ENCODE results near the gene PRSS22. TPM values are rescaled to one million over a fixed set of nuclear protein-coding genes. Genes with fewer than 3 reads are reported as not detected.

PRSS22 gene
- total RNA-seq, 2 experiments from 2014 or later, result not detected

GRCh38 chr16:2867987-2868789 lies 10.2 kb upstream of the PRSS22 start:
- POLR2A ChIA-PET, result no interaction called here
- H3K27me3 Mint-ChIP-seq, result peaks cover 6% of the 10 kb centered on the region
- DNase-seq, result peak; percentile 93
- peak overlapping the region; percentile 76 for H3K4me3 Mint-ChIP-seq
- peaks cover 23% of the 10 kb centered on the region for H3K4me1 Mint-ChIP-seq
- CTCF ChIA-PET, result interaction anchor here (0.6 to 1.8 kb wide), 37 partner anchors 10 to 1654 kb away, joined by 3 to 18 read pairs (median 4); partner anchors contain the start of genes AMDHD2, CLDN6, FLYWCH1 and FLYWCH2
- peak overlapping the region; percentile 74 for H3K27ac Mint-ChIP-seq
- no peaks in the 10 kb centered on the region for H3K9me3 Mint-ChIP-seq
- no peaks in the 10 kb centered on the region for H3K36me3 Mint-ChIP-seq (ENCODE audit: low read depth)

DNA sequence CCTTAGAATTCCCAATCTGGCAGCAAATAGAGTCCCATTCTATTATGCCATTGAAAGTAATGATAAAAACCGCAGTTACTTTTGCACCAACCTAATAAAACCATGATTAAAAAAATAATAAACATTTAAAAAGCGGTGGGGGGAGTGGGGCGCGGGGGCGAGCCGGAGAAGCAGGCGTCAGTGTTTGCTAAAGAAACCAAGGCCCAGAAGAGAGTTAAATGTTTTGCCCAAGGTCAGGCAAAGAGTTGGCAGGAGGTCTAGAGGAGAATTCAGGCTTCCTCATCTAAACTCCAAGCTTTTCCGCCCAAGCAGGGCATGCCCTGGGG lies 9.7 kb upstream of the PRSS22 start:
- H3K36me3 Mint-ChIP-seq (ENCODE audit: low read depth), result no peaks in the 10 kb centered on the region
- peak overlapping the region; percentile 76 for H3K4me3 Mint-ChIP-seq
- H3K4me1 Mint-ChIP-seq, result peaks cover 23% of the 10 kb centered on the region
- no peak for DNase-seq
- H3K27me3 Mint-ChIP-seq, result peaks cover 6% of the 10 kb centered on the region
- POLR2A ChIA-PET, result no interaction called here
- peak overlapping the region; percentile 74 for H3K27ac Mint-ChIP-seq
- CTCF ChIA-PET, result interaction anchor here (0.6 to 1.8 kb wide), 29 partner anchors 11 to 1654 kb away, joined by 3 to 18 read pairs (median 4); partner anchors contain the start of genes AMDHD2, CLDN6, FLYWCH1 and FLYWCH2
- no peaks in the 10 kb centered on the region for H3K9me3 Mint-ChIP-seq

DNA sequence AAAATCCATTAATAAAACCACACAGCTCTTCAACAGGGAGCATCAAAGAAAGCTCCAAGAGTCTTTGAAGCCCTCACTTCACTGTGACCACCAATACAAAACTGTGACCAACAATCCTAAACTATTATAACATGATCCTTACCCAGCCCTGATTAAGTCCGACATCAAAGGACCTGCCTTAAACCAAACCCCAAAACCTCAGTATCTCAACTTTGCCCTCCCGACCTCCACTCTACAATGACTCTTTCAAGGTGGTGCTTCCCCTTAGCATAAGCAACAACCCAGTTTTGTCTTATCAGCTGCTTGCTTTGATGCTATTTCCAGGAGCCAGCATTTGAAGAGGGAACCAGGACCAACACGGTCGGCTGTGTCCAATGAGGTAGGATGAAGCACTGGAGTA lies 8.5 kb upstream of the PRSS22 start:
- peaks cover 6% of the 10 kb centered on the region for H3K27me3 Mint-ChIP-seq
- H3K4me3 Mint-ChIP-seq, result no peak overlapping the region
- H3K36me3 Mint-ChIP-seq (ENCODE audit: low read depth), result no peaks in the 10 kb centered on the region
- no peak for DNase-seq
- H3K27ac Mint-ChIP-seq, result peak overlapping the region; percentile 20
- CTCF ChIA-PET, result interaction anchor here (0.9 to 2.3 kb wide), 3 partner anchors 10 to 27 kb away, joined by 3 to 12 read pairs (median 4); no protein-coding TSS in a partner anchor
- POLR2A ChIA-PET, result interaction anchor here (0.7 kb wide), 1 partner anchor 82 kb away, joined by 3 read pairs; no protein-coding TSS in a partner anchor
- H3K9me3 Mint-ChIP-seq, result peaks cover 1% of the 10 kb centered on the region
- H3K4me1 Mint-ChIP-seq, result peaks cover 23% of the 10 kb centered on the region

DNA sequence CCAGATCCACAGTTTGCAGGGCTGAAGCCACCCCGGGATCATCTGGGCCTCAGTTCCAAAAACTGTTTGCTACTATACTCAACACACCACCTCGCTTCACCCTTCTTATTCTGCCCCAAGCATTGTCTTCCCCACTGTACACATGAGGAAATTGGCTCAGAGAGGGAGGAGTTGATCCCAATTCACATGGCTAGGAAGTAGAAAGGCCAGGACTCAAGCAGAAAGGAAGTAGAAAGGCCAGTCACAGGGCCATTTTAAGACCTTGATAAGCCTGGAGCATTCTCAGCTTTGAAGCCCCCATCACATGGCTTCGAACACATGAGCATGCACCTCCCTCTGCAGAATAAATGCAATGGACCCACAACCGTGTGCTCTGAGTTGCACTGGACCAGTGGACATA lies 7.7 kb upstream of the PRSS22 start:
- peaks cover 23% of the 10 kb centered on the region for H3K4me1 Mint-ChIP-seq
- H3K36me3 Mint-ChIP-seq (ENCODE audit: low read depth), result no peaks in the 10 kb centered on the region
- ChIA-PET POLR2A (no interaction called here), CTCF (interaction anchor here (1.2 to 2.3 kb wide), 2 partner anchors 9 to 27 kb away, joined by 3 to 12 read pairs; no protein-coding TSS in a partner anchor)
- H3K27me3 Mint-ChIP-seq, result peaks cover 9% of the 10 kb centered on the region
- no peak overlapping the region for H3K4me3 Mint-ChIP-seq
- H3K27ac Mint-ChIP-seq, result no peak overlapping the region
- H3K9me3 Mint-ChIP-seq, result peaks cover 6% of the 10 kb centered on the region
- no peak for DNase-seq

DNA sequence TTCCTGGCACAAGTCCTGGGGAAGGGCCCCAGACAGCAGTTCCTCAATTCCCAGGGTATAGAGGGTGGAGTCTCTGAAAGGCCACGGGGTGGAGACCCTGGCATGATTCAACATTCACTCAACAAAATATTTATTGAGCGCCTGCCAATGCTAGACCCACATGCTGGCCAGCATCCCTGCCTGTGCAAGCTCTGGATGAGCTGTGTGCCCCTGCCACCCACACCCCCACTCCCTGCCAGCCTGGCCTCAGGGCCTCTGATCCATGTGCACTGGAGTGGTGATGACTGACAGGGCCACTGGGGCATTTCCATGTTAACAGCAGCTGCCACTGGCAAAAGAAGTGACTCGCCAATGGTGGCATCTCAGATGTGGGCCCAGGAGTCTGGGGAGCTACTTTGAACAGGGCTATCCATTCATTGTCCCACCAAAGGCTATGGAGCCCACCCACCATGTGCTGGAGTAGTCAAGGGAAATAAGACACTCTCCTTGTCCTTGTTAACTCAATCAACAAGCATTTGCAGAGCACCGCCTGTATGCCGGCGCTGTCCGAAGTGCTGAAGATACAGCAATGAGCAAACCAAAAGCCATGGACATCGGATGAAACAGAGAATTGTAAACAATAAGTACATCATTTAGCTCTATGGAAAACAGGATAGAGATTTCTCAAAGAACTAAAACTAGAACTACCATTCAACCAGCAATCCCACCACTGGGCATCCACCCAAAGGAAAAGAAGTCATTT lies 3.0 kb upstream of the PRSS22 start:
- ChIA-PET POLR2A (no interaction called here), CTCF (no interaction called here)
- H3K4me1 Mint-ChIP-seq, result peaks cover 7% of the 10 kb centered on the region
- DNase-seq, result no peak
- no peak overlapping the region for H3K27ac Mint-ChIP-seq
- peaks cover 6% of the 10 kb centered on the region for H3K9me3 Mint-ChIP-seq
- no peak overlapping the region for H3K4me3 Mint-ChIP-seq
- peaks cover 18% of the 10 kb centered on the region for H3K27me3 Mint-ChIP-seq
- H3K36me3 Mint-ChIP-seq (ENCODE audit: low read depth), result no peaks in the 10 kb centered on the region

DNA sequence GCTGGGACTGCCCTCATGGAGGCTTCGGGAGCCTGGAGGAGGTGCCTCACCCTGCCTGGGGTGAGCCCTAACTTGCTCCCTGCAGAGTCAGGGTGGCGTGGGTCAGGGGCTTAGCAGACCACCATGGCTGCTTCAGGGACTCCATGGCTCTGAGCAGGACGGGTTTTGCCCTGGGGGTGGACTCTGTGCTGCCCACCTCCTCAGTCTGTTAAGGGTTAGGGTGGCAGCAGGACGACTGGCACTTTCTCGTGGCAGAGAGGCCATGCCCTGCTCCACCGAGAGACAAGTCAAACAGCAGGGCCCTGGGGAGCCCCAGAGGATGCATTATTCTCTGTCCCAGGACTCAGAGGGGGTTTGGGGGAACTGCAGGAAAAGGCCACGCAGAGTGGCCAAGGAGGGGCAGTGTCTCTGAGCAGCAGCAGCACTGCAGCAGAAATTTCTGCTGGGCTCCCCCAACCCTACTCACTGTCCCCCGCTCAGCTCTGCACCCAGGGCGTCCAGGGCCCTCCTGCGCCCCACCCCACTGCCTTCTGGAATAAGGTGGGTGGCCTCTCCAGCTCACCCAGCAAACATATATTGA lies 1.8 kb upstream of the PRSS22 start:
- ChIA-PET CTCF (no interaction called here), POLR2A (no interaction called here)
- Mint-ChIP-seq H3K36me3 (ENCODE audit: low read depth) (no peaks in the 10 kb centered on the region), H3K4me3 (no peak overlapping the region), H3K27ac (no peak overlapping the region), H3K9me3 (peaks cover 8% of the 10 kb centered on the region), H3K4me1 (peaks cover 7% of the 10 kb centered on the region), H3K27me3 (peaks cover 18% of the 10 kb centered on the region)
- no peak for DNase-seq

DNA sequence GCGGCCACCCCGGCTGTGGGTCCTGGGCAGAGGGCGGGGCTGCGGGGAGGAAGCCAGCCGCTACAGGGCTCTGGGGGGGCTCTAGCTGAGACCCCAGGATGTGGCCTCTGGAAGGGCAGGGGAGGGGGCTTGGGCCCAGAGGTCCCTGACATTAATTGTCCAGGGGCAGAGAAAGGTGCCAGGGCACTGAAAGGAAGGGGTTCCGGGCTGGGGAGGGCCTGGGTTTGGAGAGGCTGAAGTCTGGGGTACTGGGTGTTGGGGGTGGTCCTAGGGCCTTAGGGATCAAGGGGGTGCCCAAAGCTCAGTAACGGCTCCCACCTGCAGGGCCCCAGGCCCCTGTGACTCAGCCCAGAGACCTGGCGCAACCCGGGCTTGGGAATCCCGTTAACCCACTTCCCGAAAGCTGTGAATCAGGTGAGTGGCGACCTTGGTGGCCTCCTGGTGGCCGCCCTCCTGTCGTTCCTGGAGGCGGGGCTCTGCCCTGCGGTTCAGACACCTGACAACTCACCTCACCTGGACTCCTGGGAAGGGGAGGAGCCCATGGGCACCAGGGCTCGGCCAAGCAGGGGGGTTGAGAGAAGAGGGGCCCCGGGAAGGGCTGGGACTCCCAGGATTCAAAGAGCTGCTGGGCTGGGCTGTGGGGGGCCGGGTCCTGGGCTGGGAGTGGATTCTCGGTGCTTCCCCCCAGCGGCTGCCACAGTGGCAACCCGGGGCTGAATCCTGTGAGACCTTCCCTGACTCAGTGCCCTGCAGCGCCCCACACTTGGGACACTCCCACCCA lies 465 bp upstream of the PRSS22 start:
- Mint-ChIP-seq H3K27me3 (peaks cover 12% of the 10 kb centered on the region), H3K4me1 (peaks cover 10% of the 10 kb centered on the region), H3K4me3 (no peak overlapping the region), H3K9me3 (peaks cover 17% of the 10 kb centered on the region), H3K36me3 (ENCODE audit: low read depth) (peaks cover 7% of the 10 kb centered on the region), H3K27ac (no peak overlapping the region)
- POLR2A ChIA-PET, result no interaction called here
- CTCF ChIA-PET, result no interaction called here
- DNase-seq, result no peak

DNA sequence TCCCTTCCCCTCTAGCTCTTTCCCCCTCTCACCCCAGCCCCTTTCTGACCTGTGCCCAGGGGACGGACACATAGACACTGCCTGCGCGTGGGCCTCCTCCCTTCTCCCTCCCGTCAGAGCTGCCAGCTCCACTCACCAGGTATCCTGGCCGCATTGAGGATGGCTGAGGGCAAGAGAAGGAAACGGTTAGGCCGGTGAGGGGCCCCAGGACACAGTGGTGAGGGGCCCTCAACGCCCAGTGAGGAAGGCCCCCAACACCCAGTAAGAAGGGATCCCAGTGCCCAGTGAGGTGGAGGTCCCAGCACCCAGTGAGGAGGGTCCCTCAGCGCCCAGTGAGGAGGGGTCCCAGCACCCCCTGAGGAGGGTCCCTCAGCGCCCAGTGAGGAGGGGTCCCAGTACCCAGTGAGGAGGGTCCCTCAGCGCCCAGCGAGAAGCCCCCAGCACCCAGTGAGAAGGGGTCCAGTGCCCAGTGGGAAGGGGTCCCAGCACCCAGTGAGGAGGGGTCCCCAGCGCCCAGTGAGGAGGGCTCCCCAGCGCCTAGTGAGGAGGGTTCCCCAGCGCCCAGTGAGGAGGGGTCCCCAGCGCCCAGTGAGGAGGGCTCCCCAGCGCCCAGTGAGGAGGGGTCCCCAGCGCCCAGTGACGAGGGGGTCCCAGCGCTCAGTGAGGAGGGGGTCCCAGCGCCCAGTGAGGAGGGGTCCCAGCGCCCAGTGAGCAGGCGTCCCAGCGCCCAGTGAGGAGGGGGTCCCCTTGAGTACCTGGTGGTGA lies 1.1 kb downstream of the PRSS22 start:
- DNase-seq, result no peak
- ChIA-PET POLR2A (no interaction called here), CTCF (interaction anchor here (0.9 to 1.3 kb wide), 2 partner anchors 10 to 11 kb away, joined by 3 to 10 read pairs; no protein-coding TSS in a partner anchor)
- Mint-ChIP-seq H3K27me3 (peaks cover 12% of the 10 kb centered on the region), H3K9me3 (peaks cover 17% of the 10 kb centered on the region), H3K4me3 (no peak overlapping the region), H3K27ac (no peak overlapping the region), H3K4me1 (peaks cover 10% of the 10 kb centered on the region), H3K36me3 (ENCODE audit: low read depth) (peaks cover 7% of the 10 kb centered on the region)

- Mint-ChIP-seq H3K27ac (no peak overlapping the region), H3K9me3 (peaks cover 13% of the 10 kb centered on the region), H3K4me3 (no peak overlapping the region), H3K36me3 (ENCODE audit: low read depth) (peaks cover 7% of the 10 kb centered on the region), H3K27me3 (peaks cover 10% of the 10 kb centered on the region), H3K4me1 (peaks cover 10% of the 10 kb centered on the region)
- DNase-seq, result no peak
- POLR2A ChIA-PET, result no interaction called here
- CTCF ChIA-PET, result interaction anchor here (0.9 to 1.3 kb wide), 2 partner anchors 10 to 12 kb away, joined by 3 to 10 read pairs; no protein-coding TSS in a partner anchor
Observed at GRCh38 chr16:2856061-2856670, 1.8 kb downstream of the PRSS22 start.

GRCh38 chr16:2855536-2855935 lies 2.4 kb downstream of the PRSS22 start:
- Mint-ChIP-seq H3K27ac (no peak overlapping the region), H3K9me3 (peaks cover 11% of the 10 kb centered on the region), H3K4me3 (no peak overlapping the region), H3K27me3 (peaks cover 10% of the 10 kb centered on the region), H3K4me1 (peaks cover 10% of the 10 kb centered on the region), H3K36me3 (ENCODE audit: low read depth) (peaks cover 7% of the 10 kb centered on the region)
- CTCF ChIA-PET, result interaction anchor here (1.3 kb wide), 1 partner anchor 13 kb away, joined by 10 read pairs; no protein-coding TSS in a partner anchor
- no peak for DNase-seq
- POLR2A ChIA-PET, result no interaction called here

DNA sequence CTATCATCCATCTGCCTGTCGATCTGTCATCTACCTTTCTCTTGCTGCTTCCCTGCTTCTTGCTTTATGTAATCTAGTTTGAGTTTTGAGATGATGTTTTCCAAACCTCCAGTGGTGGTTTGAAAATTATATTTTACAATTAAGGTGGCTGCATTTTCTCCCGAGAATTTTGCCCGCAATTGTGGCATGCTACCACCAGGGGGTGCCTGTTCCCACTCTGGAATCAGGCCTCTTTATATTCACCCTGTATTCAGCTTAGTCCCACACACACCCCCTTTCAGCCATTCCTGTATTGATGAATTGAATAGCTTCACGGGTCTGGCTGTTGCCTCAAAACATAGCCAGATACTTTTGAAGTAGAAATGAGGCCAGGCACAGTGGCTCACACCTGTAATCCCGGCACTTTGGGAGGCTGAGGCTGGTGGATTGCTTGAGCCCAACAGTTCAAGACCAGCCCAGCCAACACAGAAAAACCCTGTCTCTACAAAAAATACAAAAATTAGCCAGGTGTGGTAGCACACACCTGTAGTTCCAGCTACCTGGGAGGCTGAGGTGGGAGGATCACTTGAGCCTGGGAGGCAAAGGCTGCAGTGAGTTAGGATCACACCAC lies 3.2 kb downstream of the PRSS22 start:
- no peak overlapping the region for H3K4me3 Mint-ChIP-seq
- H3K4me1 Mint-ChIP-seq, result peaks cover 10% of the 10 kb centered on the region
- H3K27me3 Mint-ChIP-seq, result peaks cover 7% of the 10 kb centered on the region
- H3K27ac Mint-ChIP-seq, result no peak overlapping the region
- ChIA-PET CTCF (interaction anchor here (1.4 to 3.3 kb wide), 3 partner anchors 12 to 16 kb away, joined by 7 to 14 read pairs (median 13); no protein-coding TSS in a partner anchor), POLR2A (no interaction called here)
- H3K36me3 Mint-ChIP-seq (ENCODE audit: low read depth), result peaks cover 7% of the 10 kb centered on the region
- H3K9me3 Mint-ChIP-seq, result peaks cover 11% of the 10 kb centered on the region
- no peak for DNase-seq

Measured in activated CD4-positive, alpha-beta T cell treated with anti-CD3 and anti-CD28 coated beads, Interleukin-2, amount 10 ng/mL, durations not matched to agents 7 days and 5 days (primary cell).